Stimulated activated CD4-positive, alpha-beta T cell treated with anti-CD3 and anti-CD28 coated beads, Interleukin-2, amount 100 ng/mL, for 24 hours (primary cell): ENCODE results near the gene FHOD1.

ENCODE experiments used
- DNase-seq, 2 donors: peaks; one replicate each; pipeline ENCODE4 v3.0.0-alpha.2; 2020

The FHOD1 gene

GRCh38 chr16:67277294-67277998 is 30.2 kb upstream of the FHOD1 start:
- peak in 1 of 2 donors; percentile 54 for DNase-seq

GRCh38 chr16:67275321-67275720 is 28.0 kb upstream of the FHOD1 start:
- no peak for DNase-seq

- no peak for DNase-seq
Observed at GRCh38 chr16:67271446-67271845, 24.2 kb upstream of the FHOD1 start.

GRCh38 chr16:67270931-67271338 is 23.7 kb upstream of the FHOD1 start:
- DNase-seq = no peak

GRCh38 chr16:67269766-67270165 is 22.5 kb upstream of the FHOD1 start:
- DNase-seq = no peak

GRCh38 chr16:67268136-67268579 is 20.9 kb upstream of the FHOD1 start:
- no peak for DNase-seq

- no peak for DNase-seq
Observed at GRCh38 chr16:67265834-67266233, 18.6 kb upstream of the FHOD1 start.

- DNase-seq = no peak
Observed at GRCh38 chr16:67264866-67265265, 17.6 kb upstream of the FHOD1 start.

GRCh38 chr16:67264277-67264676 is 17.0 kb upstream of the FHOD1 start:
- no peak for DNase-seq

GRCh38 chr16:67263201-67263600 is 15.9 kb upstream of the FHOD1 start:
- no peak for DNase-seq

- DNase-seq = no peak
Observed at GRCh38 chr16:67260426-67261063, 13.3 kb upstream of the FHOD1 start.

GRCh38 chr16:67259705-67260104 is 12.4 kb upstream of the FHOD1 start:
- DNase-seq = no peak

GRCh38 chr16:67258161-67258835 is 11.0 kb upstream of the FHOD1 start:
- DNase-seq = no peak

- DNase-seq = no peak
Observed at GRCh38 chr16:67257486-67258160, 10.3 kb upstream of the FHOD1 start.

GRCh38 chr16:67256701-67257230 is 9.5 kb upstream of the FHOD1 start:
- DNase-seq = no peak

GRCh38 chr16:67255553-67256221 is 8.4 kb upstream of the FHOD1 start:
- DNase-seq = no peak

GRCh38 chr16:67254801-67255552 is 7.7 kb upstream of the FHOD1 start:
- no peak for DNase-seq

- DNase-seq = no peak
Observed at GRCh38 chr16:67252609-67253497, 5.6 kb upstream of the FHOD1 start.

- no peak for DNase-seq
Observed at GRCh38 chr16:67250045-67250327, 2.7 kb upstream of the FHOD1 start.

GRCh38 chr16:67249178-67250044 is 2.1 kb upstream of the FHOD1 start:
- DNase-seq = no peak
